Measurements from ENCODE around the gene LRRC36. TPM values are rescaled to one million over a fixed set of nuclear protein-coding genes. Genes with fewer than 3 reads are reported as not detected.

LRRC36 gene
- total and polyA plus RNA-seq, 2 of the 8 experiments (the other 6 are each of a cell fraction or from before 2014, with no cell fraction given): 0.15 TPM; not detected in 1

- Histone ChIP-seq H3K9ac (replicated peaks in 1 of 4; ENCODE audit: extremely low read depth in 1 of 4, low read depth in 3 of 4, low read length in 3 of 4) (peak overlapping the region in 2 of 4 experiments; percentile 29 to 72; a peak in 2 of 7 replicates), H2BK12ac (ENCODE audit: low read depth, low read length) (peak overlapping the region; percentile 3; the same call in 1 of the 2 replicates), H4K91ac (replicated peaks; ENCODE audit: insufficient read length, low read length) (peak overlapping the region; percentile 91), H3K4me3 (ENCODE audit: extremely low read depth in 1 of 4, insufficient read depth in 2 of 4, low read depth in 3 of 4, low read length in 4 of 4) (peak overlapping the region in 3 of 4 experiments; percentile 27 to 52 (median 31); a peak in 5 of 8 replicates), H3K23me2 (ENCODE audit: low read depth, low read length) (no peaks in the 10 kb centered on the region), H3K56ac (replicated peaks; ENCODE audit: insufficient read length, low read depth, low read length) (peak overlapping the region; percentile 27), H3K4me1 (replicated peaks in 1 of 4; ENCODE audit: control insufficient read depth in 3 of 4, insufficient read depth in 4 of 4, low read length in 3 of 4) (peaks cover 25 to 39% (median 32%) of the 10 kb centered on the region in 4 experiments), H3K4me2 (ENCODE audit: insufficient read depth in 1 of 2, low read depth in 2 of 2, low read length in 2 of 2) (peak overlapping the region; percentile 62 to 86), H2BK120ac (replicated peaks; ENCODE audit: low read depth, low read length) (peak overlapping the region; percentile 48), H2AK5ac (ENCODE audit: low read depth, low read length) (no peak overlapping the region), H3K79me2 (ENCODE audit: control insufficient read depth in 1 of 2, insufficient read depth in 2 of 2, low read length in 2 of 2) (no peaks in the 10 kb centered on the region), H3K27me3 (replicated peaks in 1 of 4; ENCODE audit: control insufficient read depth in 3 of 4, extremely low read depth in 1 of 4, insufficient read depth in 3 of 4, low read length in 3 of 4) (peaks cover 0 to 5% (median 5%) of the 10 kb centered on the region in 4 experiments; a peak in 5 of 7 replicates), H3K14ac (ENCODE audit: insufficient read length) (no peak overlapping the region), H3K23ac (ENCODE audit: insufficient read length) (no peak overlapping the region), H2BK20ac (ENCODE audit: low read length) (peak overlapping the region; percentile 97), H4K20me1 (replicated peaks in 1 of 2; ENCODE audit: control insufficient read depth in 1 of 2, insufficient read depth in 2 of 2, low read length in 2 of 2) (no peaks in the 10 kb centered on the region), H3K9me3 (ENCODE audit: insufficient read depth in 2 of 2, low read depth in 1 of 2, low read length in 1 of 2) (no peaks in the 10 kb centered on the region), H4K5ac (ENCODE audit: insufficient read length, low read depth, low read length) (peak overlapping the region; percentile 95), H3K4ac (replicated peaks; ENCODE audit: insufficient read length, low read depth, low read length) (peak overlapping the region; percentile 28), H3K79me1 (ENCODE audit: low read depth, low read length) (no peaks in the 10 kb centered on the region; the same call in 1 of the 2 replicates), H3K18ac (ENCODE audit: extremely low read depth, low read length) (peak overlapping the region; percentile 98), H3K36me3 (ENCODE audit: control insufficient read depth in 2 of 4, insufficient read depth in 4 of 4, low read length in 3 of 4) (no peaks in the 10 kb centered on the region), H2AFZ (ENCODE audit: low read length) (no peak overlapping the region), H3K27ac (ENCODE audit: low read depth, low read length) (peak overlapping the region; percentile 58; the same call in 1 of the 2 replicates), H2BK5ac (ENCODE audit: low read depth, low read length) (peak overlapping the region; percentile 98), H4K8ac (ENCODE audit: extremely low read depth, insufficient read depth, low read length) (no peak overlapping the region), H2BK15ac (ENCODE audit: low read length) (no peak overlapping the region)
- DNase-seq (ENCODE audit: low read depth in 1 of 2, low spot score in 2 of 2): no peak
- FAIRE-seq: no peak
- WGBS, 2 experiments (ENCODE audit: extremely low coverage in 1 of 2, insufficient coverage in 1 of 2, insufficient read length in 1 of 2, insufficient replicate concordance in 2 of 2, low coverage in 1 of 2, low lambda C conversion rate in 2 of 2, missing lambda C conversion rate in 1 of 2): 13% methylated on average over 5 of the region's 5 CpGs; no CpG with 5 or more reads in 1 of the 2 experiments
- POLR2A ChIA-PET (ENCODE audit: partially characterized antibody): interaction anchor here (0.8 to 2.2 kb wide), 9 partner anchors 9 to 139 kb away, joined by 3 to 14 read pairs (median 3); partner anchors contain the start of gene ATP6V0D1
- CTCF ChIA-PET (ENCODE audit: partially characterized antibody): interaction anchor here (0.9 to 24.6 kb wide), 10 partner anchors 11 to 98 kb away, joined by 3 to 476 read pairs (median 16); partner anchors contain the start of genes ATP6V0D1, KCTD19, LRRC36 and TPPP3
- TF ChIP-seq CHD1 (IDR thresholded peaks at IDR 0.05; ENCODE audit: low read depth, low read length): no peak
- peak; percentile 19 for TF ChIP-seq ASH2L (IDR thresholded peaks at IDR 0.05; ENCODE audit: low read length)
Measured at GRCh38 chr16:67424261-67424615, 97.6 kb downstream of the LRRC36 start.
